HL-60 (cell line): ENCODE data around the gene SZT2.

Source experiments
- DNase-seq, 2 experiments: peaks; one replicate each; pipeline ENCODE4 v3.0.0-alpha.2; 2010 to 2020; ENCODE audit warnings: low read depth in 1 of 2, low spot score in 1 of 2
- H3K27ac ChIP-seq: fragments of 250-450 bp; sonication (Bioruptor Pico); replicated peaks from 2 replicates; pipeline ENCODE4 v1.5.1; 2020; ENCODE audit warnings: mild to moderate bottlenecking, moderate library complexity
- H3K27me3 ChIP-seq: fragments of 250-450 bp; sonication (Bioruptor Pico); 2 replicates; pipeline ENCODE4 v1.5.1; 2021; ENCODE audit warnings: mild to moderate bottlenecking, moderate library complexity; ENCODE audit not compliant: insufficient read depth, poor library complexity, severe bottlenecking
- H3K4me3 ChIP-seq: replicated peaks from 2 replicates; pipeline ENCODE4 v1.5.1; 2011; ENCODE audit warnings: mild to moderate bottlenecking, control low read depth, low read length; ENCODE audit not compliant: insufficient read depth
- CTCF ChIP-seq: IDR thresholded peaks from one replicate; pipeline ENCODE4 v1.5.1; 2011; ENCODE audit warnings: low read length, control low read depth, inconsistent platforms; ENCODE audit not compliant: insufficient read depth
- GABPA ChIP-seq: IDR thresholded peaks from 2 replicates; pipeline ENCODE4 v1.6.1; 2012; ENCODE audit warnings: low read depth
- POLR2AphosphoS5 ChIP-seq: IDR thresholded peaks from 2 replicates; pipeline ENCODE4 v1.6.1; 2012; ENCODE audit warnings: low read depth
- REST ChIP-seq: IDR thresholded peaks from 2 replicates; pipeline ENCODE4 v1.6.1; 2012; ENCODE audit warnings: low read depth; ENCODE audit not compliant: insufficient replicate concordance
- SPI1 ChIP-seq: IDR thresholded peaks from 2 replicates; pipeline ENCODE4 v1.6.1; 2012; ENCODE audit warnings: low read depth, mild to moderate bottlenecking, borderline replicate concordance

SZT2 gene

GRCh38 chr1:43421396-43421795 is 31.7 kb downstream of the SZT2 start:
- no peak for DNase-seq
- no peak for TF ChIP-seq CTCF
- TF ChIP-seq POLR2AphosphoS5 = no peak
- no peak for TF ChIP-seq GABPA
- no peak for TF ChIP-seq SPI1
- TF ChIP-seq REST = no peak
- Histone ChIP-seq H3K27me3 (no peaks in the 10 kb centered on the region), H3K27ac (no peak overlapping the region), H3K4me3 (no peak overlapping the region)

GRCh38 chr1:43421976-43422750 is 32.5 kb downstream of the SZT2 start:
- H3K27me3 ChIP-seq = no peaks in the 10 kb centered on the region
- H3K4me3 ChIP-seq = no peak overlapping the region
- DNase-seq = no peak
- H3K27ac ChIP-seq = no peak overlapping the region
- no peak for TF ChIP-seq CTCF

- no peak for DNase-seq
- Histone ChIP-seq H3K27me3 (no peaks in the 10 kb centered on the region), H3K4me3 (no peak overlapping the region), H3K27ac (no peak overlapping the region)
- TF ChIP-seq GABPA (no peak), SPI1 (no peak), REST (no peak), POLR2AphosphoS5 (no peak), CTCF (no peak)
These were observed 33.4 kb downstream of the SZT2 start for GRCh38 chr1:43422995-43423671.
